GM19395 (cell line): ENCODE results near the gene CCR1.
"Not testable (repeated sequence)": the region's sequence is repeated elsewhere in the genome, so short reads cannot be mapped to it uniquely, and the experiment has no call there.

Experiments used
- ATAC-seq: cut with Tn5 transposase; IDR thresholded peaks from one replicate; pipeline ENCODE4 v1.9.1; 2021; ENCODE audit warnings: mild to moderate bottlenecking, moderate library complexity; ENCODE audit not compliant: unreplicated experiment

Gene CCR1

GRCh38 chr3:46213201-46213600, 5.1 kb upstream of the CCR1 start:
- no peak for ATAC-seq

- ATAC-seq, result no peak
Measured at GRCh38 chr3:46212101-46212500, 4.0 kb upstream of the CCR1 start.

GRCh38 chr3:46209746-46210470, 1.8 kb upstream of the CCR1 start:
- ATAC-seq, result no peak

GRCh38 chr3:46209053-46209452, 940 bp upstream of the CCR1 start:
- no peak for ATAC-seq

GRCh38 chr3:46207514-46207913, 599 bp downstream of the CCR1 start:
- ATAC-seq, result not testable (repeated sequence)

GRCh38 chr3:46206282-46207015, 1.7 kb downstream of the CCR1 start:
- ATAC-seq, result no peak

- ATAC-seq, result no peak
Measured at GRCh38 chr3:46205286-46205960, 2.7 kb downstream of the CCR1 start.

GRCh38 chr3:46203681-46204080, 4.4 kb downstream of the CCR1 start:
- no peak for ATAC-seq

- ATAC-seq, result no peak
Measured at GRCh38 chr3:46202535-46202934, 5.6 kb downstream of the CCR1 start.

- ATAC-seq, result no peak
Measured at GRCh38 chr3:46200790-46201189, 7.3 kb downstream of the CCR1 start.

- no peak for ATAC-seq
Measured at GRCh38 chr3:46200211-46200610, 7.9 kb downstream of the CCR1 start.

- no peak for ATAC-seq
Measured at GRCh38 chr3:46196261-46196957, 11.7 kb downstream of the CCR1 start.

- ATAC-seq, result no peak
Measured at GRCh38 chr3:46194868-46195553, 13.1 kb downstream of the CCR1 start.

- no peak for ATAC-seq
Measured at GRCh38 chr3:46193436-46193835, 14.7 kb downstream of the CCR1 start.

- ATAC-seq, result no peak
Measured at GRCh38 chr3:46192939-46193338, 15.2 kb downstream of the CCR1 start.

- no peak for ATAC-seq
Measured at GRCh38 chr3:46191730-46192129, 16.4 kb downstream of the CCR1 start.

- no peak for ATAC-seq
Measured at GRCh38 chr3:46188708-46189107, 19.4 kb downstream of the CCR1 start.

- no peak for ATAC-seq
Measured at GRCh38 chr3:46187876-46188275, 20.2 kb downstream of the CCR1 start.

GRCh38 chr3:46187341-46187700, 20.8 kb downstream of the CCR1 start:
- peak; percentile 36 for ATAC-seq

GRCh38 chr3:46186471-46187340, 21.4 kb downstream of the CCR1 start:
- peak; percentile 88 for ATAC-seq
